Measurements from ENCODE around the gene VAC14. TPM values are rescaled to one million over a fixed set of nuclear protein-coding genes. Genes with fewer than 3 reads are reported as not detected.

VAC14 gene
- polyA plus RNA-seq, 3 donors, result 20.7 to 49.4 (median 31.1) TPM

GRCh38 chr16:70786020-70786755 is 14.8 kb downstream of the VAC14 start:
- Mint-ChIP-seq H3K27me3 (ENCODE audit: low read depth in 3 of 3) (no peaks in the 10 kb centered on the region), H3K4me3 (no peak overlapping the region), H3K4me1 (peaks cover 10% of the 10 kb centered on the region), H3K9me3 (peaks cover 5 to 15% (median 12%) of the 10 kb centered on the region in 7 donors), H3K36me3 (peaks cover 90 to 95% of the 10 kb centered on the region in 2 donors), H3K27ac (peak overlapping the region in 3 of 7 donors; percentile 67 to 75 (median 68))
- Histone ChIP-seq H3K4me1 (ENCODE audit: control insufficient read depth in 1 of 2, insufficient read depth in 2 of 2, low read length in 2 of 2) (no peaks in the 10 kb centered on the region), H3K4me2 (replicated peaks; ENCODE audit: extremely low read depth, low read length, poor library complexity, severe bottlenecking) (no peak overlapping the region), H3K9ac (ENCODE audit: insufficient read depth, low read length, poor library complexity, severe bottlenecking) (no peak overlapping the region), H2AFZ (ENCODE audit: insufficient read depth, low read depth, low read length, poor library complexity, severe bottlenecking) (no peak overlapping the region), H3K27ac (ENCODE audit: low read depth in 1 of 2, low read length in 2 of 2) (peak overlapping the region in 1 of 2 donors; percentile 53), H3K36me3 (replicated peaks in 1 of 2; ENCODE audit: control insufficient read depth in 1 of 2, insufficient read depth in 2 of 2, low read length in 2 of 2) (peaks cover 66 to 91% of the 10 kb centered on the region in 2 donors), H4K20me1 (ENCODE audit: insufficient read depth, low read length) (peaks cover 57% of the 10 kb centered on the region), H3K27me3 (ENCODE audit: control insufficient read depth in 2 of 2, insufficient read depth in 2 of 2, low read length in 2 of 2) (no peaks in the 10 kb centered on the region), H3K4me3 (replicated peaks in 1 of 3; ENCODE audit: low read depth in 2 of 3, low read length in 3 of 3) (no peak overlapping the region), H3K79me2 (ENCODE audit: insufficient read depth, low read length) (peaks cover 22% of the 10 kb centered on the region), H3K9me3 (replicated peaks in 1 of 2; ENCODE audit: control insufficient read depth in 1 of 2, insufficient read depth in 1 of 2, low read length in 2 of 2) (peaks cover 14 to 22% of the 10 kb centered on the region in 2 donors)
- peak in 1 of 3 donors; percentile 11 for DNase-seq
- TF ChIP-seq, protein P1, sequence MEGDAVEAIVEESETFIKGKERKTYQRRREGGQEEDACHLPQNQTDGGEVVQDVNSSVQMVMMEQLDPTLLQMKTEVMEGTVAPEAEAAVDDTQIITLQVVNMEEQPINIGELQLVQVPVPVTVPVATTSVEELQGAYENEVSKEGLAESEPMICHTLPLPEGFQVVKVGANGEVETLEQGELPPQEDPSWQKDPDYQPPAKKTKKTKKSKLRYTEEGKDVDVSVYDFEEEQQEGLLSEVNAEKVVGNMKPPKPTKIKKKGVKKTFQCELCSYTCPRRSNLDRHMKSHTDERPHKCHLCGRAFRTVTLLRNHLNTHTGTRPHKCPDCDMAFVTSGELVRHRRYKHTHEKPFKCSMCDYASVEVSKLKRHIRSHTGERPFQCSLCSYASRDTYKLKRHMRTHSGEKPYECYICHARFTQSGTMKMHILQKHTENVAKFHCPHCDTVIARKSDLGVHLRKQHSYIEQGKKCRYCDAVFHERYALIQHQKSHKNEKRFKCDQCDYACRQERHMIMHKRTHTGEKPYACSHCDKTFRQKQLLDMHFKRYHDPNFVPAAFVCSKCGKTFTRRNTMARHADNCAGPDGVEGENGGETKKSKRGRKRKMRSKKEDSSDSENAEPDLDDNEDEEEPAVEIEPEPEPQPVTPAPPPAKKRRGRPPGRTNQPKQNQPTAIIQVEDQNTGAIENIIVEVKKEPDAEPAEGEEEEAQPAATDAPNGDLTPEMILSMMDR (IDR thresholded peaks at IDR 0.05), result no peak
- intact Hi-C loops (cut with micrococcal nuclease), result no loop called here
- WGBS (ENCODE audit: insufficient coverage), result 90% methylated on average over 19 of the region's 19 CpGs

DNA sequence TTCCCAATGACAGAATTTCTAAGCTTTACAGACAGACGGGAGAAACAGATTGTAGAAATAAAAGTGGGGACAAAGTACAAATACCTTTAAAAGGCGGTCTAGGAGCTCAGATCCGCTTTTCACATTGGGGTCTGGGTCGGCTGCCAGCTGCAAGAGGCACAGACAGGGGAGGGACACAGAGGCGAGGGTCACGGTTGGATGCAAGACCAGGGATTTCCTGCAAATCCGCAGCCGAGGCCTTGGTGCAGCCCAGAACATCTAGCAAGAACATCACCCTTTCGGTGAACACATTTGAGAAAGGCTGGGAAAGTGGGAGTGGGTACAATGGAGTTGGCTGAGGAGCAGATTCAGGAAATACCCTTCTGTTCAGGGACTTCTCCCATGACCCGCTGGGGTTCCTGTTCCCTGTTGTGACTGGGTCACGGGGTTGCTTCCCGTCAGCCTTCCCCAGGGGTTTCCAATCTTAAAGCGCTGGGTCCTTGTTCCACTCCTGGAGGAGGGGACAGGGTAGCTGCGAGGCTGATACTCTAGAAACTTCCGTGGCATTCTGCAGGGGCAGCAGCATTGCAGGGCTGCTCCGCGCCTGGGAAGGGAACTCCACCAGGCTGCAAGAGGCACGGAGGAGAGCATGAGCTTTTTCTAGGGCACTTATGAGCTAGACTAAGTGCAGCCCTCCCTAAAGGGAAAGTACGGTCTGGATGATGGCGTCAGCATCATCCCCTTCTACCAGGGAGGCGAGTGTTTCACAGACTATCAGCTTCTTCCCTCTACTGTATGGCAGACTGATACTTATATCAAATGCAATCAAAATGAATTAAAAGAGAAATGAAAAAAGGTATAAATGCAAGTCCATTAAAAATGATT is 16.0 kb downstream of the VAC14 start:
- H3K79me2 ChIP-seq (ENCODE audit: insufficient read depth, low read length), result peaks cover 11% of the 10 kb centered on the region
- H3K9ac ChIP-seq (ENCODE audit: insufficient read depth, low read length, poor library complexity, severe bottlenecking), result no peak overlapping the region
- no peak overlapping the region for H3K4me2 ChIP-seq (replicated peaks; ENCODE audit: extremely low read depth, low read length, poor library complexity, severe bottlenecking)
- H3K4me1 ChIP-seq (ENCODE audit: control insufficient read depth in 1 of 2, insufficient read depth in 2 of 2, low read length in 2 of 2), result no peaks in the 10 kb centered on the region
- Mint-ChIP-seq H3K9me3 (peaks cover 5 to 17% (median 13%) of the 10 kb centered on the region in 7 donors), H3K36me3 (peaks cover 91 to 95% of the 10 kb centered on the region in 2 donors), H3K4me1 (peaks cover 10% of the 10 kb centered on the region), H3K27ac (peak overlapping the region in 2 of 7 donors; percentile 14 to 33), H3K27me3 (ENCODE audit: low read depth in 3 of 3) (no peaks in the 10 kb centered on the region), H3K4me3 (no peak overlapping the region)
- no peak for DNase-seq
- intact Hi-C loops (cut with micrococcal nuclease), result no loop called here
- H4K20me1 ChIP-seq (ENCODE audit: insufficient read depth, low read length), result peaks cover 44% of the 10 kb centered on the region
- H3K36me3 ChIP-seq (replicated peaks in 1 of 2; ENCODE audit: control insufficient read depth in 1 of 2, insufficient read depth in 2 of 2, low read length in 2 of 2), result peaks cover 73 to 96% of the 10 kb centered on the region in 2 donors
- H2AFZ ChIP-seq (ENCODE audit: insufficient read depth, low read depth, low read length, poor library complexity, severe bottlenecking), result no peak overlapping the region
- H3K4me3 ChIP-seq (replicated peaks in 1 of 3; ENCODE audit: low read depth in 2 of 3, low read length in 3 of 3), result no peak overlapping the region
- H3K9me3 ChIP-seq (replicated peaks in 1 of 2; ENCODE audit: control insufficient read depth in 1 of 2, insufficient read depth in 1 of 2, low read length in 2 of 2), result peaks cover 17 to 24% of the 10 kb centered on the region in 2 donors
- no peak overlapping the region for H3K27ac ChIP-seq (ENCODE audit: low read depth in 1 of 2, low read length in 2 of 2)
- 97% methylated on average over 16 of the region's 21 CpGs for WGBS (ENCODE audit: insufficient coverage)
- H3K27me3 ChIP-seq (ENCODE audit: control insufficient read depth in 2 of 2, insufficient read depth in 2 of 2, low read length in 2 of 2), result no peaks in the 10 kb centered on the region
- TF ChIP-seq, protein P1 (IDR thresholded peaks at IDR 0.05), result no peak
